OCI-LY3 (cell line): ENCODE data around the gene CRTC1.

Experiments
- H2AFZ ChIP-seq: fragments of 200-600, 300-600 bp; shearing (Covaris generic); 2 replicates; pipeline ENCODE4 v1.6.0; 2014; ENCODE audit warnings: antibody characterized with exemption, low read depth, low read length
- H3K27ac ChIP-seq: fragments of 200-600, 300-600 bp; sonication (generic); 2 replicates; pipeline ENCODE4 v1.5.1; 2014; ENCODE audit warnings: mild to moderate bottlenecking, low read length, moderate library complexity, mixed read lengths
- H3K27me3 ChIP-seq: fragments of 200-600, 300-600 bp; sonication (generic); 2 replicates; pipeline ENCODE4 v1.6.1; 2014; ENCODE audit warnings: low read depth, low read length, mixed read lengths
- H3K36me3 ChIP-seq: fragments of 200-600, 300-600 bp; sonication (generic); replicated peaks from 2 replicates; pipeline ENCODE3; 2014; ENCODE audit warnings: low read depth, low read length, mixed read lengths
- H3K4me1 ChIP-seq: fragments of 300-600, 200-600 bp; sonication (generic); 2 replicates; pipeline ENCODE4 v1.6.1; 2014; ENCODE audit warnings: low read length, mixed read lengths
- H3K4me2 ChIP-seq: fragments of 200-600, 300-600 bp; sonication (generic); 2 replicates; pipeline ENCODE4 v1.6.1; 2014; ENCODE audit warnings: low read length, mixed read lengths
- H3K4me3 ChIP-seq: fragments of 300-600, 200-600 bp; sonication (generic); 2 replicates; pipeline ENCODE4 v1.5.1; 2014; ENCODE audit warnings: antibody characterized with exemption, mild to moderate bottlenecking, low read length, moderate library complexity
- H3K79me2 ChIP-seq: fragments of 300-600, 200-600 bp; shearing (Covaris generic); 2 replicates; pipeline ENCODE4 v1.6.1; 2014; ENCODE audit warnings: mild to moderate bottlenecking, low read length, mixed read lengths
- H3K9ac ChIP-seq: fragments of 300-600, 200-600 bp; shearing (Covaris generic); 2 replicates; pipeline ENCODE4 v1.6.0; 2014; ENCODE audit warnings: mild to moderate bottlenecking, low read length, moderate library complexity
- H3K9me3 ChIP-seq: fragments of 200-600, 300-600 bp; shearing (Covaris generic); 2 replicates; pipeline ENCODE4 v1.6.1; 2014; ENCODE audit warnings: low read length, mixed read lengths; ENCODE audit not compliant: insufficient read depth
- H4K20me1 ChIP-seq: fragments of 200-600, 300-600 bp; sonication (generic); 2 replicates; pipeline ENCODE4 v1.6.1; 2016; ENCODE audit warnings: low read length, mixed read lengths; ENCODE audit not compliant: insufficient read depth
- CTCF ChIP-seq: fragments of 200-600, 300-600 bp; sonication (generic); IDR thresholded peaks from 2 replicates; pipeline ENCODE4 v1.5.1; 2014; ENCODE audit warnings: antibody characterized with exemption, low read length, low read depth
- EZH2phosphoT487 ChIP-seq: fragments of 200-600 bp; shearing (Covaris generic); IDR thresholded peaks from 2 replicates; pipeline ENCODE4 v1.6.1; 2018; ENCODE audit warnings: antibody characterized with exemption, mixed run types, low read depth

The CRTC1 gene

GRCh38 chr19:18735752-18736151 is 52.3 kb downstream of the CRTC1 start:
- no peak for TF ChIP-seq CTCF
- no peak for TF ChIP-seq EZH2phosphoT487
- no peaks in the 10 kb centered on the region for H3K79me2 ChIP-seq
- H3K27ac ChIP-seq = no peak overlapping the region
- no peaks in the 10 kb centered on the region for H3K9me3 ChIP-seq
- H3K9ac ChIP-seq = no peak overlapping the region
- peaks cover 11% of the 10 kb centered on the region; the same call in 1 of the 2 replicates for H4K20me1 ChIP-seq
- H3K27me3 ChIP-seq = no peaks in the 10 kb centered on the region
- no peak overlapping the region for H2AFZ ChIP-seq
- no peaks in the 10 kb centered on the region for H3K36me3 ChIP-seq
- H3K4me1 ChIP-seq = no peaks in the 10 kb centered on the region
- H3K4me2 ChIP-seq = no peak overlapping the region
- H3K4me3 ChIP-seq = no peak overlapping the region

GRCh38 chr19:18736415-18737336 is 53.2 kb downstream of the CRTC1 start:
- no peak overlapping the region for H3K9ac ChIP-seq
- H3K27me3 ChIP-seq = no peaks in the 10 kb centered on the region
- TF ChIP-seq EZH2phosphoT487 = no peak
- TF ChIP-seq CTCF = no peak
- no peaks in the 10 kb centered on the region for H3K9me3 ChIP-seq
- H3K36me3 ChIP-seq = no peaks in the 10 kb centered on the region
- H4K20me1 ChIP-seq = peaks cover 7% of the 10 kb centered on the region; the same call in 1 of the 2 replicates
- no peak overlapping the region for H3K4me2 ChIP-seq
- no peak overlapping the region for H3K27ac ChIP-seq
- no peaks in the 10 kb centered on the region for H3K79me2 ChIP-seq
- no peak overlapping the region for H2AFZ ChIP-seq
- no peaks in the 10 kb centered on the region for H3K4me1 ChIP-seq
- H3K4me3 ChIP-seq = no peak overlapping the region

- Histone ChIP-seq H4K20me1 (peaks cover 15% of the 10 kb centered on the region), H3K79me2 (no peaks in the 10 kb centered on the region), H3K4me1 (no peaks in the 10 kb centered on the region), H3K9ac (no peak overlapping the region), H3K4me2 (no peak overlapping the region), H3K27me3 (no peaks in the 10 kb centered on the region), H3K4me3 (no peak overlapping the region), H3K9me3 (no peaks in the 10 kb centered on the region), H2AFZ (no peak overlapping the region), H3K36me3 (no peaks in the 10 kb centered on the region), H3K27ac (no peak overlapping the region)
- no peak for TF ChIP-seq CTCF
- no peak for TF ChIP-seq EZH2phosphoT487
Measured at GRCh38 chr19:18737337-18737953, 54.0 kb downstream of the CRTC1 start.

- H3K27me3 ChIP-seq = no peaks in the 10 kb centered on the region
- no peaks in the 10 kb centered on the region for H3K36me3 ChIP-seq
- no peak overlapping the region for H3K4me2 ChIP-seq
- no peak for TF ChIP-seq EZH2phosphoT487
- TF ChIP-seq CTCF = no peak
- H3K9me3 ChIP-seq = no peaks in the 10 kb centered on the region
- no peak overlapping the region for H3K4me3 ChIP-seq
- no peaks in the 10 kb centered on the region for H3K79me2 ChIP-seq
- H2AFZ ChIP-seq = no peak overlapping the region
- no peak overlapping the region for H3K27ac ChIP-seq
- H4K20me1 ChIP-seq = peaks cover 20% of the 10 kb centered on the region
- H3K4me1 ChIP-seq = no peaks in the 10 kb centered on the region
- H3K9ac ChIP-seq = no peak overlapping the region
Measured at GRCh38 chr19:18737954-18738351, 54.5 kb downstream of the CRTC1 start.
